Activated T-cell treated with anti-CD3 and anti-CD28 coated beads, Interleukin-2, amount 50 U/mL, for 72 hours (primary cell): ENCODE measurements around the gene RGS9. TPM values are rescaled to one million over a fixed set of nuclear protein-coding genes. Genes with fewer than 3 reads are reported as not detected.
A peak's percentile ranks its signal among the peaks of the same experiment; 100 is the strongest.

Source experiments
- ATAC-seq, 2 donors: fragments of 150-1000 bp; cut with Tn5 transposase; replicated peaks in 1 of 2; 2 replicates each; pipeline ENCODE4 v1.10.0; 2021; ENCODE audit warnings: moderate library complexity in 2 of 2, mild to moderate bottlenecking in 1 of 2
- DNase-seq, 2 donors: peaks; one replicate each; pipeline ENCODE4 v3.0.0; 2021 to 2022; ENCODE audit warnings: mixed read lengths in 1 of 2
- H3K27ac Mint-ChIP-seq: one replicate; pipeline ENCODE4 v1.8.0; 2022; ENCODE audit warnings: mild to moderate bottlenecking, moderate library complexity, mixed read lengths
- H3K27me3 Mint-ChIP-seq: one replicate; pipeline ENCODE4 v1.8.0; 2022; ENCODE audit warnings: low read depth, mixed read lengths
- H3K36me3 Mint-ChIP-seq, 2 donors: one replicate each; pipeline ENCODE4 v1.8.0; 2022; ENCODE audit warnings: mixed read lengths in 2 of 2, mild to moderate bottlenecking in 1 of 2; ENCODE audit not compliant: insufficient read depth in 2 of 2
- H3K4me1 Mint-ChIP-seq: one replicate; pipeline ENCODE4 v1.8.0; 2022; ENCODE audit warnings: low read depth, mixed read lengths
- H3K4me3 Mint-ChIP-seq, 2 donors: one replicate each; pipeline ENCODE4 v1.8.0; 2022; ENCODE audit warnings: mild to moderate bottlenecking in 2 of 2, mixed read lengths in 2 of 2, moderate library complexity in 2 of 2
- H3K9me3 Mint-ChIP-seq, 2 donors: one replicate each; pipeline ENCODE4 v1.8.0; 2022; ENCODE audit warnings: mixed read lengths in 2 of 2
- total RNA-seq, 2 donors: library from RNA; stranded (reverse); gene quantifications; one replicate each; pipeline ENCODE4 v1.2.3, GENCODE V29; 2022

RGS9 gene
- total RNA-seq, 2 donors from 2014 or later = 5.8 to 16.6 TPM

GRCh38 chr17:65121916-65122806, 15.0 kb upstream of the RGS9 start:
- H3K9me3 Mint-ChIP-seq = no peaks in the 10 kb centered on the region
- peak overlapping the region; percentile 78 to 93 for H3K4me3 Mint-ChIP-seq
- peak; percentile 67 to 69 for DNase-seq
- ATAC-seq = peak; percentile 88 to 89
- H3K27ac Mint-ChIP-seq = peak overlapping the region; percentile 97
- peaks cover 0 to 1% of the 10 kb centered on the region in 2 donors for H3K36me3 Mint-ChIP-seq
- peaks cover 10% of the 10 kb centered on the region for H3K27me3 Mint-ChIP-seq
- H3K4me1 Mint-ChIP-seq = peaks cover 27% of the 10 kb centered on the region

DNA sequence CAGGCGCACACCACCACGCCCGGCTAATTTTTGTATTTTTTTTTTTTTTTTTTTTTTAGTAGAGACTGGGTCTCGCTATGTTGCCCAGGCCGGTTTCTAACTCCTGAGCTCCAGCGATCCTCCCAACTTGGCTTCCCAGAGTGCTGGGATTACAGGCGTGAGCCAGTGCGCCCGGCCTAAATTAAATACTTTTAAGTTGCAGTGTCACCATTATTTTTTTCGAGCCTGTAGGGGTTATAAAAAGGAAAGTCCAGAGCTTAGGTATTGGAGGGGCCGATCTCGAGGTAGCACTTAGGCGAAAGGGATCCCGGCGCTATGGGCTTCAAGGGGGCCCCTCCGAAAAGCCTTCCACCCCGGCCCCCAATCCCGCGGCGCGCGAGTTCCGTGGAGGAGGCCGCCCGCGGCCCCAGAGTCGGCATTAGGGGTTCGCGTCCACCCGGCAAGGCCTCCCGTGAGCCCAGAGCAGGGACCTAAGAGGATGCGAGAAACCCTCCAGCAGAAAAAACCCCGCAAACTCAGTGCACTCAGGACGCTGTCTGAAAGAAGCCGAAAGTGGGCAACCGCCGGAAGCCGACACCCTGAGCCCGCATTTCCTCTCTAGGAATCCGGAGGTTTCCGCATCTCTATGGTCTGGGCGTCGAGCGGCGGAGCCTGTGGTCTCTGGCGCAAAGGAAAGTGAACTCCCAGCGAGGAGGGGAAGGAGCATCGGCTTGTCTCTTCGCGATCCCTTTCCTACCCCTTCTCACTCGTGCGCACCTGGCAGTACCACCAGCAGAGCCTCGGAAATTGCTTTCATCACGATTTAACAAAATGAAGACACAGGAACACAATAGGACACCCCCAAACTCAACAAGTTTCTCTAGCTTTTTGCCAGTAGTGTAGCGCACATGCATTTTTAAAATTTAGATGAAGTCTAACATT, 14.1 kb upstream of the RGS9 start:
- peaks cover 27% of the 10 kb centered on the region for H3K4me1 Mint-ChIP-seq
- H3K4me3 Mint-ChIP-seq = peak overlapping the region; percentile 78 to 93
- DNase-seq (peak; percentile 86 to 87), ATAC-seq (peak; percentile 68 to 77)
- H3K9me3 Mint-ChIP-seq = no peaks in the 10 kb centered on the region
- H3K36me3 Mint-ChIP-seq = no peaks in the 10 kb centered on the region
- H3K27ac Mint-ChIP-seq = peak overlapping the region; percentile 92
- H3K27me3 Mint-ChIP-seq = peaks cover 8% of the 10 kb centered on the region

DNA sequence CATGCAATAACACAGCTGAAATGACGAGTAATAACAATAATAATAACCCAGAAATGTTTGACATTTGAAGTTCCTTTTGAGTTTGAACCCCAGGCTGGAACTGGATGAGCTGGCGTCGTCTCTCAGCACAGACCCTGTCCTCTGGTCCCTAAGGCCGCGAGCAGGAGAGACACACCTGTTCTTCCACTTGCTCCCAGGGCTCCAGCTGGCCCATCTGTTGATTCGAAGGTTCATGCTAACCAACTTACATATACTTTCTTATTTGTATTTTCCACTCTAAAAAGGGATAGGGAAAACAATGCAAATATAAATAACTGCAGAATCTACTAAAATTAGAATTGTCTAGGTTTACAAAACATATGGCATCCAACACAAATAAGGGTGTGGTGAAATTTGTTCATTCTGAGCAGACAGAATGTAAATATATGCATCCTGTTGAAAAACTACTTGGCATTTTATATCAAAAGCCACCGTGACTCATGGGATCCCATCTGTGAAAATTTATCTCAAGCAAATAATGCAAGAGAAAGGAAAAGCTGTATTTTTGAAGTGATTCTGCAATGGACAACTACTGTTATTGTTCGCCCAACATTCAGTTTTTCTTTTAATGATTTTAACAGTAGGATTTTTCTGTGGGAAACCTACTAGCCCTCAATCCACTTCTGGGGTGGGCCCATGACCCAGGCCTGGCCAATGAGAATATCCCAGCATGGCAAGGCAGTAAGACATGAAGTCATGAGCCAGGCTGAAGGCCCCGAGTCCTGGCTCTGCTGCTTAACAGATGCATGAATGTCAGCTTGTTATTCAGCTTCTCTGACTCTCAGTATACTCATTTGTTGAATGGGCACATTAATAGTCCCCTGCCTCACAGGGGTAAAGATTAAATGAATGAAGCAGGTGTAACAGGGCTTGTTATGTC, 13.2 kb upstream of the RGS9 start:
- no peak for DNase-seq
- no peak for ATAC-seq
- Mint-ChIP-seq H3K27me3 (peaks cover 11% of the 10 kb centered on the region), H3K27ac (peak overlapping the region; percentile 92), H3K4me1 (peaks cover 27% of the 10 kb centered on the region), H3K36me3 (no peaks in the 10 kb centered on the region), H3K4me3 (peak overlapping the region; percentile 78 to 93), H3K9me3 (no peaks in the 10 kb centered on the region)

- Mint-ChIP-seq H3K4me3 (no peak overlapping the region), H3K27ac (no peak overlapping the region), H3K27me3 (peaks cover 19% of the 10 kb centered on the region), H3K9me3 (no peaks in the 10 kb centered on the region), H3K4me1 (no peaks in the 10 kb centered on the region), H3K36me3 (no peaks in the 10 kb centered on the region)
- ATAC-seq (no peak), DNase-seq (no peak)
These were observed 6.3 kb upstream of the RGS9 start for GRCh38 chr17:65130832-65131231.

DNA sequence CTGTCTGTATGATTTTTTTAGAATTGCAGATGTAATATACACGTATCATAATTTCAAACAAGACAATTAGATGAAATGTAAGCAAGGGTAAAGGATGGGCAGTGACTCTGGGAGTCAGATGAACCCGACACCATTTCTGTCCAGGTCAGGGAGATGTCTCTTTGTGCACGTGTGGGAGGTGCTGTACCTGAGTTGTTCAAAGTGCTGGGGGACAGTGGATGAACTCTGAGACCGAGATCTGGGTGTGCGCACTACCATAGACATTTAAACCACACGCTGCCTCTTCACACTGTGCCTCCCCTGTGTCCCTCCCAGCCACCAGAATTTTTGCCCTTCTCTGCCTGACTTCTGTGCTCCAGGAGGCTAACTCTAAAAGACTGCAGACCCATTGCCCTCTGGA, 5.9 kb upstream of the RGS9 start:
- ATAC-seq (no peak), DNase-seq (no peak)
- Mint-ChIP-seq H3K4me3 (no peak overlapping the region), H3K27me3 (peaks cover 19% of the 10 kb centered on the region), H3K36me3 (no peaks in the 10 kb centered on the region), H3K4me1 (no peaks in the 10 kb centered on the region), H3K9me3 (no peaks in the 10 kb centered on the region), H3K27ac (no peak overlapping the region)

GRCh38 chr17:65131946-65132345, 5.2 kb upstream of the RGS9 start:
- Mint-ChIP-seq H3K27me3 (peaks cover 19% of the 10 kb centered on the region), H3K9me3 (no peaks in the 10 kb centered on the region), H3K4me1 (peaks cover 5% of the 10 kb centered on the region), H3K36me3 (no peaks in the 10 kb centered on the region), H3K27ac (no peak overlapping the region), H3K4me3 (no peak overlapping the region)
- ATAC-seq = no peak
- no peak for DNase-seq

DNA sequence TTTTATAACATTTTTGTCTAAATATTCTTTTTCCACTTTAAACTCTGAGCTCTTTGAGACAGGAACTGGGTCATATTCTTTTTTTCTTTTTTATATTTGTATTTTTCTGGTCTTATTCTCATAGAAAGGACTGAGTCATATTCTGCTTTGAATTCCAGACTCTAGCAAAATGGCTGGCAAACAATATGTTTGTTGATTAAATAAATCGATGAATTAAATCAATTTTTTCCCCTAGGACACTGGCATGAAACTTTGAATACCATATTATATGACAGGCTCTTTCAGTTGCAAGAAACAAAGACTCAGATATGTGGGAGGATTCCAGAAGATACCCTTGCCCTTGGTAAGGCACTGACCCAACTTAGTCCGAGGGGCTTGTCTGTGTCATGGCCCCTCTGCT, 3.1 kb upstream of the RGS9 start:
- H3K9me3 Mint-ChIP-seq = no peaks in the 10 kb centered on the region
- DNase-seq = no peak
- ATAC-seq = no peak
- peaks cover 24% of the 10 kb centered on the region for H3K4me1 Mint-ChIP-seq
- peaks cover 25% of the 10 kb centered on the region for H3K27me3 Mint-ChIP-seq
- no peak overlapping the region for H3K27ac Mint-ChIP-seq
- H3K36me3 Mint-ChIP-seq = peaks cover 0 to 2% of the 10 kb centered on the region in 2 donors
- no peak overlapping the region for H3K4me3 Mint-ChIP-seq

DNA sequence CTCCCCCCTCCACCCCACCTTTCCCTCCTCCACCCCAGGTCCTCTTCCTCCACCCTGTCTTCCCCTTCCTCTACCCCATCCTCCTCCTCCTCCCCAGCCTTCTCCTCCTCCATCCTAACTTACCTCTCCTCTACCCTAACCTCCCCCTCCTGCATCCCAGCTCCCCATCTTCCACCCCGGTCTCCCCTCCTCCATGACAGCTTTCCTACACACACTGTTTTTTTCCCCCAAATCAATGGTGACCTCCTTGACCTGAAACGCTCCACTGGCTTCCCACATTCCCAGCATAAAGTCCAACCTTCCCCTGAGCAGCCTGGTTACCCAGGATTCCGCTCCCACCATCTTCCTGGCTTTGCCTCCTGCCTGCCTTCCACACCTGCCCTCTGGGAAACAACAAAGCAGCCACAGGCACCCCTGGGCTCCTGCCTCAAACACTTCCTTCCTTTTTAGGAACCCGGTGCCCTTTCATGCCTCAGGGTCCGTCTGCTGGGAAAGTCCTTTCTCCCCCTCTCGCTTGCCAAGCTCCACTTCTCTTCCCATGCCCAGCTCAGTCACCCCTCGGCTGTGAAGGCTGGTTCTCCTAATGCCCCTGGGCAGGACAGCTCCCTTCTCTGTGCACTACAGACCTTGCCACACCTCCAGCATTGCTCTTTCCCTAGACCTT, 2.1 kb downstream of the RGS9 start:
- Mint-ChIP-seq H3K4me1 (peaks cover 43% of the 10 kb centered on the region), H3K4me3 (peak overlapping the region in 1 of 2 donors; percentile 25), H3K9me3 (no peaks in the 10 kb centered on the region), H3K27me3 (peaks cover 40% of the 10 kb centered on the region), H3K36me3 (peaks cover 0 to 2% of the 10 kb centered on the region in 2 donors), H3K27ac (no peak overlapping the region)
- DNase-seq (no peak), ATAC-seq (no peak)

DNA sequence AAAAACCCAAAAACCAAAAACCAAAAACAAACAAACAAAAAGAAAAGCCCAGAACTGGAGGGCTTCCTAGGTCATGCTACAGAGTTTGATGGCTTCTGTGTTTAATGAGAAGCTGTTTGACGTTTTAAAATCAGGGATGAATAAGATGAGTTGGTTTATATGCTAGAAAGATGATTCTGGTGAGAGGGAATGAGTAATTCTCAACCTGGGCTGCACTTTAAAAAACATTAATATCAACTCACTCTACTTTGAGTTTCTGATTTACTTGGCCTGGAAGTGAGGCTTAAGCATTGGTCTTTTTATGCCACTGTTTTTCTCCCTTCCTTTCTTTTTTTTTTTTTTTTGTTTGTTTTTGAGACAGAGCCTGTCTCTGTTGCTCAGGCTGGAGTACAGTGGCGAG, 5.1 kb downstream of the RGS9 start:
- Mint-ChIP-seq H3K9me3 (no peaks in the 10 kb centered on the region), H3K4me3 (no peak overlapping the region), H3K27ac (no peak overlapping the region), H3K4me1 (peaks cover 37% of the 10 kb centered on the region), H3K36me3 (peaks cover 0 to 2% of the 10 kb centered on the region in 2 donors), H3K27me3 (peaks cover 40% of the 10 kb centered on the region)
- ATAC-seq (peak; percentile 29 to 68), DNase-seq (no peak)

GRCh38 chr17:65143889-65144604, 6.9 kb downstream of the RGS9 start:
- Mint-ChIP-seq H3K36me3 (no peaks in the 10 kb centered on the region), H3K27me3 (peaks cover 29% of the 10 kb centered on the region), H3K4me3 (no peak overlapping the region), H3K4me1 (peaks cover 19% of the 10 kb centered on the region), H3K27ac (no peak overlapping the region), H3K9me3 (no peaks in the 10 kb centered on the region)
- no peak for ATAC-seq
- DNase-seq = no peak

DNA sequence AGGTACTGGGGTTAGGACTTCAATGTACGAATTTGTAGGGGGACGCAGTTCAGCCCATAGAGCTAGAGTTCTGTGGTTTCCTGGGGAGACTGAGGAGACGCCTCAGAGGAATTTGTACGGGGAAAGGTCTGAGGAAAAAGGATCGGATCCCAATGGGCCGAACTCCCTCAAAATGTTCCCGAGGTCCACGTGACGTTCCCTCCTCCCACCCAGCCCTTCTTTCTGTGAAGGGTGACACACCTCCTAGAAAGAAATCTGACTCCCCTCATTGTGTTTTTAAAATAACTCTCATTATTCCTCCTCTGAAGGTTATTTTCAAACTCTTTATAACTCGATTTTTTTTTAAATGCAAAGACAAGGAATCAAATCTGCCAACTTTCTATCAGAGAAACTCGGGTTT, 8.6 kb downstream of the RGS9 start:
- H3K27ac Mint-ChIP-seq = no peak overlapping the region
- H3K9me3 Mint-ChIP-seq = no peaks in the 10 kb centered on the region
- no peak overlapping the region for H3K4me3 Mint-ChIP-seq
- no peaks in the 10 kb centered on the region for H3K36me3 Mint-ChIP-seq
- H3K4me1 Mint-ChIP-seq = peaks cover 12% of the 10 kb centered on the region
- H3K27me3 Mint-ChIP-seq = peaks cover 12% of the 10 kb centered on the region
- no peak for DNase-seq
- ATAC-seq = no peak
